Dermis blood vessel endothelial cell (primary cell): ENCODE data around the gene LRRC55. TPM values are rescaled to one million over a fixed set of nuclear protein-coding genes. Genes with fewer than 3 reads are reported as not detected.
A peak's percentile ranks its signal among the peaks of the same experiment; 100 is the strongest.

Experiments
- DNase-seq: peaks from one replicate; pipeline ENCODE4 v3.0.0; 2010
- total RNA-seq: library from RNA; depleted of rRNA; stranded (reverse); fragments of >200 nt; gene quantifications from 2 replicates; pipeline ENCODE4 v1.2.3, GENCODE V29; 2014

Gene LRRC55
- total RNA-seq, 1 donor from 2014 or later, result 0.34 TPM

GRCh38 chr11:57203882-57204480, 22.2 kb downstream of the LRRC55 start:
- DNase-seq, result no peak

GRCh38 chr11:57205041-57205641, 23.4 kb downstream of the LRRC55 start:
- DNase-seq, result peak; percentile 29

GRCh38 chr11:57207168-57207567, 25.4 kb downstream of the LRRC55 start:
- DNase-seq, result peak; percentile 52

- peak; percentile 83 for DNase-seq
Observed at GRCh38 chr11:57210781-57211180, 29.0 kb downstream of the LRRC55 start.

- peak; percentile 88 for DNase-seq
Observed at GRCh38 chr11:57213342-57214097, 31.8 kb downstream of the LRRC55 start.

- DNase-seq, result peak; percentile 41
Observed at GRCh38 chr11:57214098-57214417, 32.3 kb downstream of the LRRC55 start.

- peak; percentile 49 for DNase-seq
Observed at GRCh38 chr11:57214494-57214893, 32.7 kb downstream of the LRRC55 start.

- no peak for DNase-seq
Observed at GRCh38 chr11:57216463-57216862, 34.7 kb downstream of the LRRC55 start.

GRCh38 chr11:57217053-57217452, 35.3 kb downstream of the LRRC55 start:
- peak; percentile 65 for DNase-seq

- no peak for DNase-seq
Observed at GRCh38 chr11:57219021-57219627, 37.4 kb downstream of the LRRC55 start.

GRCh38 chr11:57222239-57222638, 40.5 kb downstream of the LRRC55 start:
- peak; percentile 55 for DNase-seq

GRCh38 chr11:57223601-57224000, 41.8 kb downstream of the LRRC55 start:
- no peak for DNase-seq

- DNase-seq, result no peak
Observed at GRCh38 chr11:57224128-57224527, 42.4 kb downstream of the LRRC55 start.

GRCh38 chr11:57224537-57224936, 42.8 kb downstream of the LRRC55 start:
- DNase-seq, result no peak

- no peak for DNase-seq
Observed at GRCh38 chr11:57228600-57228999, 46.8 kb downstream of the LRRC55 start.

GRCh38 chr11:57230316-57230715, 48.6 kb downstream of the LRRC55 start:
- DNase-seq, result no peak

- no peak for DNase-seq
Observed at GRCh38 chr11:57230791-57231538, 49.2 kb downstream of the LRRC55 start.

GRCh38 chr11:57231539-57232253, 49.9 kb downstream of the LRRC55 start:
- DNase-seq, result no peak

GRCh38 chr11:57233702-57234101, 51.9 kb downstream of the LRRC55 start:
- no peak for DNase-seq

- no peak for DNase-seq
Observed at GRCh38 chr11:57235761-57236703, 54.3 kb downstream of the LRRC55 start.

GRCh38 chr11:57237204-57237681, 55.5 kb downstream of the LRRC55 start, which contains the start of gene APLNR:
APLNR (minus strand) TSS chr11:57237250; CDS start chr11:57237004, 246 bp downstream.
- DNase-seq, result no peak
